Esophagus muscularis mucosa (tissue), 3 donors: ENCODE data around the gene KIAA1614.

ENCODE experiments used
- POLR2A ChIP-seq: fragments of 450-650 bp; IDR thresholded peaks from one replicate; pipeline ENCODE4 v1.6.1; 2017; ENCODE audit warnings: antibody characterized with exemption, moderate library complexity, mild to moderate bottlenecking, low read depth
- POLR2AphosphoS5 ChIP-seq, 2 donors: sonication (generic); formaldehyde crosslinking; IDR thresholded peaks; one replicate each; pipeline ENCODE4 v1.6.1; 2017; ENCODE audit warnings: antibody characterized with exemption in 2 of 2
- TF ChIP-seq, protein P1 (sequence below), 3 experiments: fragments of 200-600 bp in 2 of 3; fragments of 450-650 bp in 1 of 3; sonication (generic) in 2 of 3; IDR thresholded peaks; one replicate each; pipeline ENCODE4 v1.5.1; 2017 to 2019; ENCODE audit warnings: antibody characterized with exemption in 3 of 3, mild to moderate bottlenecking in 2 of 3, moderate library complexity in 1 of 3

DNA sequence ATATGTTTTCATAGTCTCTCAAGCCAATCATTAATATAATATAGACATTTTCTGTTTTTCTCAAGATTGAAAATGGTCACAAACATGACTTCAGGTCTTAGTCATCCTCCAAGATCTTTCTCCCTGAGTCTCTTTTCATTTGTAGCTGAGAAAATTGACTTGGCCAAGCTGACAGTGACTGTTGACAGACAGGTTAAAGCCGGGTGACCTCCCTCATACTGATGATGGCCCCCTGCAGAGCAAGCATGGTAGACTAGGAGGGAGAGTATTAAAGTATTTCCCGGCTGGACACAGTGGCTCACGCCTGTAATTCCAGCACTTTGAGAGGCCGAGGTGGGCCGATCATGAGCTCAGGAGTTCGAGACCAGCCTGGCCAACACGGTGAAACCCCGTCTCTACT lies 6.8 kb upstream of the KIAA1614 start:
- TF ChIP-seq POLR2A (no peak), POLR2AphosphoS5 (IDR thresholded peaks at IDR 0.05) (no peak)
- TF ChIP-seq, protein P1, sequence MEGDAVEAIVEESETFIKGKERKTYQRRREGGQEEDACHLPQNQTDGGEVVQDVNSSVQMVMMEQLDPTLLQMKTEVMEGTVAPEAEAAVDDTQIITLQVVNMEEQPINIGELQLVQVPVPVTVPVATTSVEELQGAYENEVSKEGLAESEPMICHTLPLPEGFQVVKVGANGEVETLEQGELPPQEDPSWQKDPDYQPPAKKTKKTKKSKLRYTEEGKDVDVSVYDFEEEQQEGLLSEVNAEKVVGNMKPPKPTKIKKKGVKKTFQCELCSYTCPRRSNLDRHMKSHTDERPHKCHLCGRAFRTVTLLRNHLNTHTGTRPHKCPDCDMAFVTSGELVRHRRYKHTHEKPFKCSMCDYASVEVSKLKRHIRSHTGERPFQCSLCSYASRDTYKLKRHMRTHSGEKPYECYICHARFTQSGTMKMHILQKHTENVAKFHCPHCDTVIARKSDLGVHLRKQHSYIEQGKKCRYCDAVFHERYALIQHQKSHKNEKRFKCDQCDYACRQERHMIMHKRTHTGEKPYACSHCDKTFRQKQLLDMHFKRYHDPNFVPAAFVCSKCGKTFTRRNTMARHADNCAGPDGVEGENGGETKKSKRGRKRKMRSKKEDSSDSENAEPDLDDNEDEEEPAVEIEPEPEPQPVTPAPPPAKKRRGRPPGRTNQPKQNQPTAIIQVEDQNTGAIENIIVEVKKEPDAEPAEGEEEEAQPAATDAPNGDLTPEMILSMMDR (IDR thresholded peaks at IDR 0.05), result no peak
